GM19099 (cell line): ENCODE data around the gene ZNF700.

Experiments
- POLR2A ChIP-seq: IDR thresholded peaks from 3 replicates; pipeline ENCODE4 v1.6.1; 2011; ENCODE audit warnings: low read depth; ENCODE audit not compliant: insufficient read length; ENCODE audit errors: extremely low read depth

Gene ZNF700

DNA sequence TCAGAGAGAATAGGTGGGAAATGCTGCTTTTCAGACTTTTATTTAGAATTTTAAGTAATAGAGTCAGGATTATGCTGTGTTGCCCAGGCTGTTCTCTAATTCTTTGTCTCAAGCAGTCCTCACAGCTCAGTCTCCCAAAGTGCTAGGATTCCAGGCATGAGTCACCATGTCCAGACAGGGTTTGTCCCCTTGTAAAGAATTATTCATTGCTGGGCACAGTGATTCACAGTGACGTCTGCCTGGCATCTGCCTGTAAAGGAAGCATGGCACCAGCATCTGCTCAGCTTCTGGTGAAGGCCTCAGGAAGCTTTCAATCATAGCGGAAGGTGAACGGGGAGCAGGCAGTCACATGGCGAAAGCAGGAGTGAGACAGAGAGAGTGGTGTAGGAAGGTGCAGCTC is 57.6 kb downstream of the ZNF700 start:
- TF ChIP-seq POLR2A = no peak

DNA sequence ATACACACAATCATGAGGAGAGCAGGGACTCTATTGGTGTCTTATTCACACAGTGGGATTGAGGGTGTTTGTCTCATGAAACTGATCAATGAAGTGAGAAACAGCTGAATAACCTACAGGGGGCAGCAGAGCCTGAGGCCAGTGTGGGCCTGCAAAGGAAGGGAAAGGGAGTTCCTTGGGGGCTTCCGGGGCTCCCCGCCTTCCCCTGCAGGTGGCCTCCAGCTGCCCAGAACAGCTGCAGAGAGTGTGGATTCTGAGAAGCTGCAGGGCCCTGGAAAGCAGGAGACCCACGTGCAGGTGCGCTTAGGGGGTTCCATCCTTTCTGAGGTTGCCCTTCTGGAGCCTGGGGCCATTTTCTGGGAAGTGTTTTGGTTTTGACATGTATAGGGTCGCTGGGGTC is 60.1 kb downstream of the ZNF700 start:
- no peak for TF ChIP-seq POLR2A

DNA sequence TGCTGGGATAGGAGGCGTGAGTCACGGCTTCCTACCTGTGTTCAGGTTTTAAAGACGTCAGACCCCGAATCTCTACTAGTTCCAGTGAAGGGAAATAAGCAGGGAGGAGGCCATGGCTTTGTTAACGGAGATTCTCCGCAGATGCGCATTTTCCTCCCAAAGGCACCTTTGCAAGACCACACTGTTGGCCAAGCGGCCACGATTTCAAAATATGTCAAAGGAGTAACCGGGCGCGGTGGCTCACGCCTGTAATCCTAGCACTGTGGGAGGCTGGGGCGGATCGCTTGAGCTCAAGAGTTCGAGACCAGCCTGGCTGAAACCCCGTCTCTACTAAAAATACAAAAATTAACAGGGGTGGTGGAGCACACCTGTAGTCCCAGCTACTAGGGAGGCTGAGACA is 61.8 kb downstream of the ZNF700 start:
- no peak for TF ChIP-seq POLR2A

DNA sequence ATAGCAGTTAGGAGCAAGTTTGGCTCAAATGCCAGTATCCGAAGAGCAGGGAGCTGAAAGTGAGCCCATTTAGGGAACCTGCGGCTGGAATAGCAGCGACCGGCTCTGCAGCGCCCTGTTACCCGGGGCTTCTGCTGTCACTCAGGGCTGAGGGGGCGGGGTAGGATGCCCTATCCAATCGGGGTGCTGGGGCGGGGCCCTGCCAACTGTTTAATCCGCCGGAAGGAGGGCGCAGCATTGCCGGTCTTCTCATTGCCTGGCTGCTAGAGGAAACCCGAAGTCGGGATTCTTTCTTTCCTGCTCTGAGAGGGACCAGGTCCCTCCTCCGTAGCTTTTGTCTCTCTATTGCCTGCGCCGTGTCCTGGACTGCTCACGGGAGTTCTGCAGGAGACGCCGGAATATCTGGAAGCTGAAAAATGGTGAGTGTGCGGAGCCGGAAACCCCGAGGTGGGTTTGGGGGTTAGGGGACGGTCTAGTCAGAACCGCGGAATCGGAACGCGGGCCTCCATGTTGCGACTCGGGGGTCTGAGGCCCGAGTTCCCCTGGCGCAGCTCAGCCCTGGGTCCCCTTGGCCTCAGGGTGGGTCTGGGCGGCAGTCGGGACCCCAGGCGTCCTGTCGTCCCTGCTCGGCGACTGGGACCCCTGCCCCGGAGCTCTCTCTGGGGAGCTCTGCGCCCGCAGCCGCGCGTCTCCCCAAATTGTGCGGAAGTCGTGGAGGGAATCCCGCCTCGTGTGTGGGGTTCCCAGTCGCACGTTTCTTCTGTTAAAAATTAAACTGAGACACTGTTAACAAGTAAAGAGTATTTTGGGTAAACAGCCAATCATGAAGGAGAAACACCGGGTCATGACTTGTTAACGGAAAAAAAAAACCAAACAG is 62.7 kb downstream of the ZNF700 start:
- peak; percentile 79 for TF ChIP-seq POLR2A

DNA sequence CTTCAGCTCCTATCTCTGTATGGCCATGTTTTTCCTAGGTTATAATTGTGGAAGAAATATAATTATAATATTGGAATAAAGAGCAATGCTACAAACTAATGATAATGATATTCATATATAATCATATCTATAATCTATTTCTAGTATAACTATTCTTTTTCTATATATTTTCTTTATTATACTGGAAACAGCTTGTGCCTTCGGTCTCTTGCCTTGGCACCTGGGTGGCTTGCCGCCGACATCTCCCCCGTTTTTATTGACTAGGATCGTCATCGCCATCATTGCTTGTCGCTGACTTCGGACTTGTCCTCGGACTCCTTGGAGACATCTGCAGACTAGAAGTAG is 64.2 kb downstream of the ZNF700 start:
- TF ChIP-seq POLR2A = no peak

DNA sequence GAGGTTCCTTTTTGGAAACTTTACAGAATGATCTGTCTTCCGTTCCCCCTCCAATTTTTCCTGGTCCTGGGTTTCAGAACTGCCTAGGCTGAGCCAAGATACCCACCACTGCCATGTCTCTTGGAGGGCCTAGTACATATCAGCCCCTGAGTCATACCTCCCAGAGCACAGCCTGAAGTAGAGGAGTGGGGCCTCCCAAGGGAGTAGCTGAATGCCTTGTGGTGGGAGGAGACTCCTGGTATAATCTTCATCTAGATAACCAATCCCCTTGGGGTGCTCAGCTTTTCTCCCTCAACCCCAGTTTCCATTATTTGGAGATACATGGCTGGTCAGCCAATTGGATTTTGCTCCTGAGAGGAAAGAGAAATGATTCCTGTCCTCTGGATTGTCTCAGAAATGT is 70.3 kb downstream of the ZNF700 start:
- no peak for TF ChIP-seq POLR2A
